Measurements from ENCODE around the gene IL17F. TPM values are rescaled to one million over a fixed set of nuclear protein-coding genes. Genes with fewer than 3 reads are reported as not detected.

The IL17F gene
- total RNA-seq, 6 donors from 2014 or later: not detected

DNA sequence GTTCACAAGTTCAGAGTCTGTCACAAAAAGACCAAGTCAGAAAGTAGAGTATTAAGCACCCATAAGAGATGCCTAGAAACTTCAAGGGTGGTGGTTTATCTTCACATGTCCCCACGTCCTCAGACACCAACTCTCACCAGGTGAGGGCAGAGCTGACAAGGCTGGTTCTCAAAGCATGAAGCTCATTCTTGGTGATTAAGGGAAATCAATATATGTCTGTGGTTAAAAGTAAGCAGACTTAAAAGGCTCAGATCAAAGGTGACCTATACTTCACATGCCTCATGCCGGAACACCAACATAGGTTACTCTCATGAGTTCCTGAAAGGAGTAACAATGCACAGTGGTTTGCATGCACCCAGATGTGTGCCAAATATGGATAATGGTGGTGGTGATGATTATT, 31.2 kb downstream of the IL17F start:
- 56 to 64% methylated on average over 2 of the region's 2 CpGs for WGBS, 2 donors
- Histone ChIP-seq H3K27me3 (no peaks in the 10 kb centered on the region), H3K4me1 (no peaks in the 10 kb centered on the region), H3K9me3 (no peaks in the 10 kb centered on the region), H3K36me3 (no peaks in the 10 kb centered on the region), H3K27ac (no peak overlapping the region), H3K4me3 (no peak overlapping the region)
- no peak for DNase-seq
- ATAC-seq (ENCODE audit: low FRiP score in 2 of 2): no peak
- TF ChIP-seq POLR2A (IDR thresholded peaks at IDR 0.05) (no peak), EP300 (IDR thresholded peaks at IDR 0.05) (no peak), POLR2AphosphoS5 (IDR thresholded peaks at IDR 0.05) (no peak)
- TF ChIP-seq, protein P1, sequence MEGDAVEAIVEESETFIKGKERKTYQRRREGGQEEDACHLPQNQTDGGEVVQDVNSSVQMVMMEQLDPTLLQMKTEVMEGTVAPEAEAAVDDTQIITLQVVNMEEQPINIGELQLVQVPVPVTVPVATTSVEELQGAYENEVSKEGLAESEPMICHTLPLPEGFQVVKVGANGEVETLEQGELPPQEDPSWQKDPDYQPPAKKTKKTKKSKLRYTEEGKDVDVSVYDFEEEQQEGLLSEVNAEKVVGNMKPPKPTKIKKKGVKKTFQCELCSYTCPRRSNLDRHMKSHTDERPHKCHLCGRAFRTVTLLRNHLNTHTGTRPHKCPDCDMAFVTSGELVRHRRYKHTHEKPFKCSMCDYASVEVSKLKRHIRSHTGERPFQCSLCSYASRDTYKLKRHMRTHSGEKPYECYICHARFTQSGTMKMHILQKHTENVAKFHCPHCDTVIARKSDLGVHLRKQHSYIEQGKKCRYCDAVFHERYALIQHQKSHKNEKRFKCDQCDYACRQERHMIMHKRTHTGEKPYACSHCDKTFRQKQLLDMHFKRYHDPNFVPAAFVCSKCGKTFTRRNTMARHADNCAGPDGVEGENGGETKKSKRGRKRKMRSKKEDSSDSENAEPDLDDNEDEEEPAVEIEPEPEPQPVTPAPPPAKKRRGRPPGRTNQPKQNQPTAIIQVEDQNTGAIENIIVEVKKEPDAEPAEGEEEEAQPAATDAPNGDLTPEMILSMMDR (IDR thresholded peaks at IDR 0.05): no peak

DNA sequence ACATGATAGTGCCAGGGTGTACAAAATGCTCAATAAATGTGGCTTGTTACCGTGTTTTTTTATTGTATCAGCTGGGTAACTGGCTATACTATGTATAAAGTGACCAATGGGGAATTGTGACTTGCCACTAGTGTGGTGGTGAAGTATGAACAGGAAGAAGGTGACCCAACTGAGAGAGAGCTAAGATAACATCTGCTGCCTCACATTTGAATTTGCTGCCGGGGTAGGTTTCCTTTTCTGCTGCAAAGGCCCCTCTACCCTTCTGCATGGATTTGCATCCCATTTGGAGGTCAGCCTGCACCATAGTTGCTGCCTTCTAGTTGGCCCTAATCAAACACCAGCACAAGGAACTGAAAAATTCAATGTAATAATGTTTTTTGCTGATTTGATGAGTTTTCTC, 34.1 kb downstream of the IL17F start:
- Histone ChIP-seq H3K4me1 (no peaks in the 10 kb centered on the region), H3K9me3 (no peaks in the 10 kb centered on the region), H3K4me3 (no peak overlapping the region), H3K27ac (no peak overlapping the region), H3K27me3 (no peaks in the 10 kb centered on the region), H3K36me3 (no peaks in the 10 kb centered on the region)
- TF ChIP-seq POLR2AphosphoS5 (IDR thresholded peaks at IDR 0.05) (no peak), EP300 (IDR thresholded peaks at IDR 0.05) (no peak), POLR2A (IDR thresholded peaks at IDR 0.05) (no peak)
- TF ChIP-seq, protein P1 (IDR thresholded peaks at IDR 0.05): no peak
- WGBS, 2 donors: 56 to 68% methylated on average over 2 of the region's 2 CpGs
- ATAC-seq (ENCODE audit: low FRiP score in 2 of 2): no peak
- no peak for DNase-seq

DNA sequence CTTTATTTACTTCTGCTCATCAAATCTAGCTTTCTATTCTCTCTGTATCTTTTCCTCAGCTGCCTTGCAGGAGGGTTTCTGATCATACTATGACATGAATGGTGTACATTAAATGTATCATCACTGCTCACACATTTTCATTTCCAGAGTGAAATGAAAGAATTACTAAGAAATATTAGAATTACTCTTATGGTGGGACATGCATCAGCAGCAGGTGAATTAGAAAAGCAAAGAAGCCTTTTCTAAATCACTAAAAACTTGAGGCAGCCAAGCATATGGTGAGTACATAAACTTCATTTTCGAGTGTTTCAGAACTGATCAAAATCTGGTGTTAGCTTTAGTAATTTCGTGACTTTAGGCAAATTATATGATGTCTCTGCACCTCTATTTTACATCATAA, 34.5 kb downstream of the IL17F start:
- ATAC-seq (ENCODE audit: low FRiP score in 2 of 2) (no peak), DNase-seq (no peak)
- Histone ChIP-seq H3K4me1 (no peaks in the 10 kb centered on the region), H3K27ac (no peak overlapping the region), H3K27me3 (no peaks in the 10 kb centered on the region), H3K36me3 (no peaks in the 10 kb centered on the region), H3K4me3 (no peak overlapping the region), H3K9me3 (no peaks in the 10 kb centered on the region)
- WGBS, 2 donors: 78 to 83% methylated on average over 2 of the region's 2 CpGs
- no peak for TF ChIP-seq POLR2AphosphoS5 (IDR thresholded peaks at IDR 0.05)
- no peak for TF ChIP-seq EP300 (IDR thresholded peaks at IDR 0.05)

DNA sequence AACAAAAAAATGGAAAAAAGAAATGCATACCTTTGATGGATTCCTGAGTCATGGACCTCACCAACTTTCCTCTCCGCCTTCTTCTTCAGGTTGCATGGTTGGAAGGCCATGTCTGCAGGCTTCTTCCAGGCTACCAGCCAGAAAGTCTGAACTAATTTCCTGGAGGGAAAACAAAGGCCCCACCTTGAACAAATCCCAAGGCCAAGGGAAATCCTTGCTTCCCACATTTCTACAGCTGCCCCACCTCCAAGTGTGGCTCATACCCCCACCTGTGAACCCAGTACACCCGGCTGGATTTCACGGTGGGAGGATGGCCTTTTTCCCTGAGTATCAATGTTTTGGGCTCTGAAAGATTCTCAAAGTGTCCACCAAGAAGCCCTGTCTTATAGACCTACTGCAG, 35.7 kb downstream of the IL17F start:
- TF ChIP-seq POLR2A (IDR thresholded peaks at IDR 0.05) (no peak), POLR2AphosphoS5 (IDR thresholded peaks at IDR 0.05) (no peak), EP300 (IDR thresholded peaks at IDR 0.05) (no peak)
- TF ChIP-seq, protein P1 (IDR thresholded peaks at IDR 0.05): no peak
- H3K27me3 ChIP-seq: no peaks in the 10 kb centered on the region
- no peak for DNase-seq
- H3K9me3 ChIP-seq: no peaks in the 10 kb centered on the region
- 51 to 64% methylated on average over 3 of the region's 3 CpGs for WGBS, 2 donors
- ATAC-seq (ENCODE audit: low FRiP score in 2 of 2): no peak
- H3K4me3 ChIP-seq: no peak overlapping the region
- H3K36me3 ChIP-seq: no peaks in the 10 kb centered on the region
- no peaks in the 10 kb centered on the region for H3K4me1 ChIP-seq
- H3K27ac ChIP-seq: no peak overlapping the region

DNA sequence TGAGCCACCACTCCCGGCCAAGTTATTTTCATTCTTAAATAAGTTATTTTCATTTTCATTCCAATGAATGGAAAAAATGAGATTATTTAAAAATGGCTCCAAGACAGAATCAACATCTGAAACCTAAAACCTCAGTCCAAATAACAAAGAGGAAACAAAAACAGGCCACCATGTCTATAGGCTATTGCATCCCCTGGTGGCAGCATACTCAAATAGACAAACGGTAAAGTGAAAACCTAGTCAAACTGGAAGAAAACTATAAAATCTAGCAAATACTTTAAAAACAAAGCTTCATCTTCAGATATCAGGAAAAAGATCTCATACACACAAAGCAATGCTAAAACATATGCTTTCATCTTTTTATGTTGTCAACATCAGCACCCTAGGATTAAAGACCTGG, 37.2 kb downstream of the IL17F start:
- H3K4me3 ChIP-seq: no peak overlapping the region
- H3K27me3 ChIP-seq: no peaks in the 10 kb centered on the region
- H3K4me1 ChIP-seq: no peaks in the 10 kb centered on the region
- TF ChIP-seq POLR2A (IDR thresholded peaks at IDR 0.05) (no peak), POLR2AphosphoS5 (IDR thresholded peaks at IDR 0.05) (no peak), EP300 (IDR thresholded peaks at IDR 0.05) (no peak)
- TF ChIP-seq, protein P1 (IDR thresholded peaks at IDR 0.05): no peak
- no peaks in the 10 kb centered on the region for H3K36me3 ChIP-seq
- 89 to 95% methylated on average over 2 of the region's 2 CpGs for WGBS, 2 donors
- H3K9me3 ChIP-seq: no peaks in the 10 kb centered on the region
- ATAC-seq (ENCODE audit: low FRiP score in 2 of 2): no peak
- no peak for DNase-seq
- no peak overlapping the region for H3K27ac ChIP-seq
